ENCODE data around the gene SNX25. TPM values are rescaled to one million over a fixed set of nuclear protein-coding genes. Genes with fewer than 3 reads are reported as not detected.
A peak's percentile ranks its signal among the peaks of the same experiment; 100 is the strongest.
"Not testable (repeated sequence)": the region's sequence is repeated elsewhere in the genome, so short reads cannot be mapped to it uniquely, and the experiment has no call there.

Gene SNX25
- total RNA-seq, 1 experiment from 2014 or later, result 23.0 TPM

GRCh38 chr4:185304541-185304940, 95.1 kb downstream of the SNX25 start:
- DNase-seq (ENCODE audit: low read depth), result peak; percentile 18

GRCh38 chr4:185304944-185305690, 95.7 kb downstream of the SNX25 start:
- peak; percentile 61 for DNase-seq (ENCODE audit: low read depth)

GRCh38 chr4:185305979-185306442, 96.6 kb downstream of the SNX25 start:
- DNase-seq (ENCODE audit: low read depth), result peak; percentile 97

GRCh38 chr4:185307136-185307950, 97.9 kb downstream of the SNX25 start:
- DNase-seq (ENCODE audit: low read depth), result peak; percentile 8

- no peak for DNase-seq (ENCODE audit: low read depth)
Measured at GRCh38 chr4:185309770-185310169, 100.4 kb downstream of the SNX25 start.

GRCh38 chr4:185311113-185311888, 101.9 kb downstream of the SNX25 start:
- no peak for DNase-seq (ENCODE audit: low read depth)

- no peak for DNase-seq (ENCODE audit: low read depth)
Measured at GRCh38 chr4:185312699-185313098, 103.3 kb downstream of the SNX25 start.

GRCh38 chr4:185317462-185317861, 108.1 kb downstream of the SNX25 start:
- DNase-seq (ENCODE audit: low read depth), result not testable (repeated sequence)

- DNase-seq (ENCODE audit: low read depth), result peak; percentile 4
Measured at GRCh38 chr4:185317880-185318279, 108.5 kb downstream of the SNX25 start.

GRCh38 chr4:185318679-185319078, 109.3 kb downstream of the SNX25 start:
- DNase-seq (ENCODE audit: low read depth), result no peak

GRCh38 chr4:185322803-185323202, 113.4 kb downstream of the SNX25 start:
- no peak for DNase-seq (ENCODE audit: low read depth)

GRCh38 chr4:185323606-185324005, 114.2 kb downstream of the SNX25 start:
- no peak for DNase-seq (ENCODE audit: low read depth)

GRCh38 chr4:185324361-185324760, 115.0 kb downstream of the SNX25 start:
- DNase-seq (ENCODE audit: low read depth), result not testable (repeated sequence)

- not testable (repeated sequence) for DNase-seq (ENCODE audit: low read depth)
Measured at GRCh38 chr4:185325721-185326120, 116.3 kb downstream of the SNX25 start.

- DNase-seq (ENCODE audit: low read depth), result no peak
Measured at GRCh38 chr4:185328586-185328985, 119.2 kb downstream of the SNX25 start.

- DNase-seq (ENCODE audit: low read depth), result not testable (repeated sequence)
Measured at GRCh38 chr4:185329879-185330510, 120.6 kb downstream of the SNX25 start.

- DNase-seq (ENCODE audit: low read depth), result no peak
Measured at GRCh38 chr4:185332575-185333464, 123.4 kb downstream of the SNX25 start.

GRCh38 chr4:185334326-185334725, 124.9 kb downstream of the SNX25 start:
- no peak for DNase-seq (ENCODE audit: low read depth)

GRCh38 chr4:185335579-185335978, 126.2 kb downstream of the SNX25 start:
- no peak for DNase-seq (ENCODE audit: low read depth)

- DNase-seq (ENCODE audit: low read depth), result no peak
Measured at GRCh38 chr4:185339941-185340340, 130.5 kb downstream of the SNX25 start.
